H1 (cell line): ENCODE data around the gene CFLAR. TPM values are rescaled to one million over a fixed set of nuclear protein-coding genes. Genes with fewer than 3 reads are reported as not detected.

Source experiments
- BRCA1 ChIP-seq: IDR thresholded peaks from 2 replicates; pipeline ENCODE4 v1.6.1; 2012; ENCODE audit warnings: low read depth, low read length, improper control_type of control experiment
- CBX5 ChIP-seq: fragments of 300-800, 300-1000 bp; sonication (generic); IDR thresholded peaks from 2 replicates; pipeline ENCODE4 v1.7.1; 2016; ENCODE audit warnings: antibody characterized with exemption, low read length, low read depth
- EP300 ChIP-seq, 2 experiments: IDR thresholded peaks; 1 replicate in 1 of 2; 2 replicates in 1 of 2; pipeline ENCODE4 v1.6.1; 2011 to 2012; ENCODE audit warnings: low read depth in 2 of 2, low read length in 2 of 2, mild to moderate bottlenecking in 2 of 2, borderline replicate concordance in 1 of 2, inconsistent platforms in 1 of 2, moderate library complexity in 1 of 2
- MAFK ChIP-seq: IDR thresholded peaks from 2 replicates; pipeline ENCODE4 v1.6.1; 2012; ENCODE audit warnings: low read depth, mild to moderate bottlenecking, improper control_type of control experiment, low read length
- NANOG ChIP-seq: IDR thresholded peaks from 2 replicates; pipeline ENCODE4 v1.6.1; 2011; ENCODE audit warnings: low read length, low read depth, mild to moderate bottlenecking, inconsistent platforms; ENCODE audit not compliant: insufficient read depth, poor library complexity, severe bottlenecking
- RXRA ChIP-seq: IDR thresholded peaks from 2 replicates; pipeline ENCODE4 v1.6.1; 2011; ENCODE audit warnings: low read depth, mild to moderate bottlenecking, low read length, moderate library complexity; ENCODE audit not compliant: insufficient read depth
- SRF ChIP-seq: IDR thresholded peaks from 2 replicates; pipeline ENCODE4 v1.6.1; 2011; ENCODE audit warnings: mild to moderate bottlenecking, low read depth, low read length, moderate library complexity
- TEAD4 ChIP-seq: IDR thresholded peaks from 2 replicates; pipeline ENCODE4 v1.6.1; 2012; ENCODE audit warnings: low read depth, low read length, inconsistent platforms, mixed read lengths
- YY1 ChIP-seq: IDR thresholded peaks from 2 replicates; pipeline ENCODE4 v1.6.1; 2011; ENCODE audit warnings: low read depth, mild to moderate bottlenecking, low read length
- polyA plus RNA-seq, 7 experiments: library from polyadenylated mRNA; depleted of rRNA in 3 of 7; stranded (reverse) in 5 of 7; unstranded in 2 of 7; fragments of >200 nt in 5 of 7; fragments of 200-250 nt in 2 of 7; gene quantifications; 1 replicate in 5 of 7; 2 replicates in 1 of 7; 4 replicates in 1 of 7; pipeline versions ENCODE4 v1.2.1 to v1.2.3, GENCODE V29; 2011 to 2013; ENCODE audit warnings: missing spikeins in 2 of 7, mixed read lengths in 2 of 7
- total RNA-seq: library from RNA; stranded (reverse); fragmentation: NEBNext Ultra II Directional; extraction: Animal tissue kit (Norgen Biotek cat#: 25700); gene quantifications from 2 replicates; pipeline ENCODE4 v1.2.1, GENCODE V29; 2021
- TF ChIP-seq, protein P1 (sequence below): fragments of 300-600 bp; sonication (generic); IDR thresholded peaks from 2 replicates; pipeline ENCODE4 v1.7.1; 2012; ENCODE audit warnings: low read length, moderate library complexity, mild to moderate bottlenecking, inconsistent platforms; ENCODE audit not compliant: insufficient replicate concordance

CFLAR gene
- total and polyA plus RNA-seq, 2 of the 8 experiments (the other 6 are each of a cell fraction or from before 2014, with no cell fraction given): 1.1 to 3.9 TPM

DNA sequence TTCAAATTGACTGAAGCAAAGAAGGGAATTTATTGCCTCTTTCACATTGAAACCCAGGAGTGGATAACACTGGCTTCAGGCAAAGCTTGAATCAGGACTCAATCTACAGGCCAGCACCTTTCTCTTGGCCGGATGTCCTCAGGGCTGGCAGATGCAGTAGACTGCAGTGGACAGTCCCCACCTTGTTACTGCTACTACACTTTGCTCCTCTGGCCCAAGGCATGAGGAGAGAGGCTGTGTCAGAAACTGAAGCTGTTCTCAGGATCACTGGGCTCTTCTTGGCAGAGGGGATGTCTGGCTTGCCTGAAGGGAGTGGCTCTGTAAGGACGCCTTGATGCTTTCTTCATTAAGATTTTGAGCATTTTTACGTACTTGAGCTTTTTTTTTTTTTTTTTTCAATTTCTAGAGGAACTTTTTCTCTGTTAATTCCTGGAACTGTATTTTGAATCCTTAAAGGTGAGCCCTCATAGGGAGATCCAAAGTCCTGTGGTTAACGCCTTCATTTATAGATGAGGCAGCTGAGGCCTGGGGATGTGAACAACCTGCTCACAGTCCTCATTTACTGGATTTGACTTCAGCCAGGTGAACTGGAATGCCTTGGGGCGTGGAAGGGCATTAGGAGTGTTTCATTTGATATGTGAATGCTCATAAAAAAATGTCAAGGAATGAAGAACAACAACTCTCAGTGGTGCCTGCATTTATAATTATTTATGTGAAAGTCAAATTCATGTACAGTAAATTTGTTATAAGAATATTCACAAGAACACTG lies 103.5 kb downstream of the CFLAR start (continued):
- TF ChIP-seq, protein P1, sequence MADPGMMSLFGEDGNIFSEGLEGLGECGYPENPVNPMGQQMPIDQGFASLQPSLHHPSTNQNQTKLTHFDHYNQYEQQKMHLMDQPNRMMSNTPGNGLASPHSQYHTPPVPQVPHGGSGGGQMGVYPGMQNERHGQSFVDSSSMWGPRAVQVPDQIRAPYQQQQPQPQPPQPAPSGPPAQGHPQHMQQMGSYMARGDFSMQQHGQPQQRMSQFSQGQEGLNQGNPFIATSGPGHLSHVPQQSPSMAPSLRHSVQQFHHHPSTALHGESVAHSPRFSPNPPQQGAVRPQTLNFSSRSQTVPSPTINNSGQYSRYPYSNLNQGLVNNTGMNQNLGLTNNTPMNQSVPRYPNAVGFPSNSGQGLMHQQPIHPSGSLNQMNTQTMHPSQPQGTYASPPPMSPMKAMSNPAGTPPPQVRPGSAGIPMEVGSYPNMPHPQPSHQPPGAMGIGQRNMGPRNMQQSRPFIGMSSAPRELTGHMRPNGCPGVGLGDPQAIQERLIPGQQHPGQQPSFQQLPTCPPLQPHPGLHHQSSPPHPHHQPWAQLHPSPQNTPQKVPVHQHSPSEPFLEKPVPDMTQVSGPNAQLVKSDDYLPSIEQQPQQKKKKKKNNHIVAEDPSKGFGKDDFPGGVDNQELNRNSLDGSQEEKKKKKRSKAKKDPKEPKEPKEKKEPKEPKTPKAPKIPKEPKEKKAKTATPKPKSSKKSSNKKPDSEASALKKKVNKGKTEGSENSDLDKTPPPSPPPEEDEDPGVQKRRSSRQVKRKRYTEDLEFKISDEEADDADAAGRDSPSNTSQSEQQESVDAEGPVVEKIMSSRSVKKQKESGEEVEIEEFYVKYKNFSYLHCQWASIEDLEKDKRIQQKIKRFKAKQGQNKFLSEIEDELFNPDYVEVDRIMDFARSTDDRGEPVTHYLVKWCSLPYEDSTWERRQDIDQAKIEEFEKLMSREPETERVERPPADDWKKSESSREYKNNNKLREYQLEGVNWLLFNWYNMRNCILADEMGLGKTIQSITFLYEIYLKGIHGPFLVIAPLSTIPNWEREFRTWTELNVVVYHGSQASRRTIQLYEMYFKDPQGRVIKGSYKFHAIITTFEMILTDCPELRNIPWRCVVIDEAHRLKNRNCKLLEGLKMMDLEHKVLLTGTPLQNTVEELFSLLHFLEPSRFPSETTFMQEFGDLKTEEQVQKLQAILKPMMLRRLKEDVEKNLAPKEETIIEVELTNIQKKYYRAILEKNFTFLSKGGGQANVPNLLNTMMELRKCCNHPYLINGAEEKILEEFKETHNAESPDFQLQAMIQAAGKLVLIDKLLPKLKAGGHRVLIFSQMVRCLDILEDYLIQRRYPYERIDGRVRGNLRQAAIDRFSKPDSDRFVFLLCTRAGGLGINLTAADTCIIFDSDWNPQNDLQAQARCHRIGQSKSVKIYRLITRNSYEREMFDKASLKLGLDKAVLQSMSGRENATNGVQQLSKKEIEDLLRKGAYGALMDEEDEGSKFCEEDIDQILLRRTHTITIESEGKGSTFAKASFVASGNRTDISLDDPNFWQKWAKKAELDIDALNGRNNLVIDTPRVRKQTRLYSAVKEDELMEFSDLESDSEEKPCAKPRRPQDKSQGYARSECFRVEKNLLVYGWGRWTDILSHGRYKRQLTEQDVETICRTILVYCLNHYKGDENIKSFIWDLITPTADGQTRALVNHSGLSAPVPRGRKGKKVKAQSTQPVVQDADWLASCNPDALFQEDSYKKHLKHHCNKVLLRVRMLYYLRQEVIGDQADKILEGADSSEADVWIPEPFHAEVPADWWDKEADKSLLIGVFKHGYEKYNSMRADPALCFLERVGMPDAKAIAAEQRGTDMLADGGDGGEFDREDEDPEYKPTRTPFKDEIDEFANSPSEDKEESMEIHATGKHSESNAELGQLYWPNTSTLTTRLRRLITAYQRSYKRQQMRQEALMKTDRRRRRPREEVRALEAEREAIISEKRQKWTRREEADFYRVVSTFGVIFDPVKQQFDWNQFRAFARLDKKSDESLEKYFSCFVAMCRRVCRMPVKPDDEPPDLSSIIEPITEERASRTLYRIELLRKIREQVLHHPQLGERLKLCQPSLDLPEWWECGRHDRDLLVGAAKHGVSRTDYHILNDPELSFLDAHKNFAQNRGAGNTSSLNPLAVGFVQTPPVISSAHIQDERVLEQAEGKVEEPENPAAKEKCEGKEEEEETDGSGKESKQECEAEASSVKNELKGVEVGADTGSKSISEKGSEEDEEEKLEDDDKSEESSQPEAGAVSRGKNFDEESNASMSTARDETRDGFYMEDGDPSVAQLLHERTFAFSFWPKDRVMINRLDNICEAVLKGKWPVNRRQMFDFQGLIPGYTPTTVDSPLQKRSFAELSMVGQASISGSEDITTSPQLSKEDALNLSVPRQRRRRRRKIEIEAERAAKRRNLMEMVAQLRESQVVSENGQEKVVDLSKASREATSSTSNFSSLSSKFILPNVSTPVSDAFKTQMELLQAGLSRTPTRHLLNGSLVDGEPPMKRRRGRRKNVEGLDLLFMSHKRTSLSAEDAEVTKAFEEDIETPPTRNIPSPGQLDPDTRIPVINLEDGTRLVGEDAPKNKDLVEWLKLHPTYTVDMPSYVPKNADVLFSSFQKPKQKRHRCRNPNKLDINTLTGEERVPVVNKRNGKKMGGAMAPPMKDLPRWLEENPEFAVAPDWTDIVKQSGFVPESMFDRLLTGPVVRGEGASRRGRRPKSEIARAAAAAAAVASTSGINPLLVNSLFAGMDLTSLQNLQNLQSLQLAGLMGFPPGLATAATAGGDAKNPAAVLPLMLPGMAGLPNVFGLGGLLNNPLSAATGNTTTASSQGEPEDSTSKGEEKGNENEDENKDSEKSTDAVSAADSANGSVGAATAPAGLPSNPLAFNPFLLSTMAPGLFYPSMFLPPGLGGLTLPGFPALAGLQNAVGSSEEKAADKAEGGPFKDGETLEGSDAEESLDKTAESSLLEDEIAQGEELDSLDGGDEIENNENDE: no peak
- TF ChIP-seq SRF (no peak), BRCA1 (no peak), RXRA (no peak), YY1 (no peak), TEAD4 (no peak), EP300 (IDR thresholded peaks at IDR 0.05; ENCODE audit: borderline replicate concordance in 1 of 2, low read depth in 2 of 2, low read length in 2 of 2) (no peak), MAFK (no peak), CBX5 (no peak), NANOG (no peak)
